Measurements from ENCODE around the gene RUVBL2.

DNA sequence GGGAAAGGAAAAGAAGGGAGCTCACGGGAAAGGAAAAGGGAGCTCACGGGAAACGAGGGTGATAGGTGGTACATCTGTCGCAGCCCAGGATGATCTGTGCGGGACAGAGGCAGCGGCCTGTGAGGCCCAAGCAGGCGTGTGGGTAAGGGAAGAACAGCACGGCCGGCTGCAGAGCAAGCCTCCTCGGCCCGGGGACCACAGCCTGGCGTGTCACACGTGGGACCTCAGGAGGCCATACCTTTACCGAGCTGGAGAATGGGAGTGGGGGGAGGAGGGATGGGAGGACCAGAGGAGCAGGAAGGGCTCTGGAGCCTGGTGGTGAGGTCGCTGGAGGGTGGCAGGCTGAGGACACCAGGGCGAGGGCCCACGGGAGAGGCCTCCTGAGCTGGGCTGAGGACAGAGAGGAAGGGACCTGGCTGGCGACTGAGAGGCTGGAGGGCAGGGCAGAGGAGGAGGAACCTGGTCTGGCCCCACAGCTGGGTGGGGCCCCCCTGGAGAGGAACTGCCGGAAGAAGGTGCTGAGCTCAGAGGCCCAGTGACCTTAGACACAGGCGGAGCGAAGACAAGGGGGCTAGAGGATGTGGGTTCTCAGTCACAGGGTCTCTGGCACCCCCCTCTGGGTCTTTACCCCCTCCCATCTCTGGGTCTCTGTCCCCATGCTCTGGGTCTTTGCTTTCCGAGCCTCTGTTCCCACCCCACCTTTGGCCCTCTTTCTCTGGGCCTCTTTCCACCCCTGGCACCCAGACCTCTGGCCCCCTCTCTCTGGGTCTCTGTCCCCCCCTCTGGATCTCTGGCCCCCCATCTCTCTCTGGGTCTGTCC, 31.4 kb upstream of the RUVBL2 start:
- TF ChIP-seq, protein P1, sequence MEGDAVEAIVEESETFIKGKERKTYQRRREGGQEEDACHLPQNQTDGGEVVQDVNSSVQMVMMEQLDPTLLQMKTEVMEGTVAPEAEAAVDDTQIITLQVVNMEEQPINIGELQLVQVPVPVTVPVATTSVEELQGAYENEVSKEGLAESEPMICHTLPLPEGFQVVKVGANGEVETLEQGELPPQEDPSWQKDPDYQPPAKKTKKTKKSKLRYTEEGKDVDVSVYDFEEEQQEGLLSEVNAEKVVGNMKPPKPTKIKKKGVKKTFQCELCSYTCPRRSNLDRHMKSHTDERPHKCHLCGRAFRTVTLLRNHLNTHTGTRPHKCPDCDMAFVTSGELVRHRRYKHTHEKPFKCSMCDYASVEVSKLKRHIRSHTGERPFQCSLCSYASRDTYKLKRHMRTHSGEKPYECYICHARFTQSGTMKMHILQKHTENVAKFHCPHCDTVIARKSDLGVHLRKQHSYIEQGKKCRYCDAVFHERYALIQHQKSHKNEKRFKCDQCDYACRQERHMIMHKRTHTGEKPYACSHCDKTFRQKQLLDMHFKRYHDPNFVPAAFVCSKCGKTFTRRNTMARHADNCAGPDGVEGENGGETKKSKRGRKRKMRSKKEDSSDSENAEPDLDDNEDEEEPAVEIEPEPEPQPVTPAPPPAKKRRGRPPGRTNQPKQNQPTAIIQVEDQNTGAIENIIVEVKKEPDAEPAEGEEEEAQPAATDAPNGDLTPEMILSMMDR (IDR thresholded peaks at IDR 0.05) = no peak
- no peak for TF ChIP-seq POLR2A (IDR thresholded peaks at IDR 0.05)
- TF ChIP-seq EP300 (IDR thresholded peaks at IDR 0.05) = no peak
